ENCODE results near the gene NMT1.

DNA sequence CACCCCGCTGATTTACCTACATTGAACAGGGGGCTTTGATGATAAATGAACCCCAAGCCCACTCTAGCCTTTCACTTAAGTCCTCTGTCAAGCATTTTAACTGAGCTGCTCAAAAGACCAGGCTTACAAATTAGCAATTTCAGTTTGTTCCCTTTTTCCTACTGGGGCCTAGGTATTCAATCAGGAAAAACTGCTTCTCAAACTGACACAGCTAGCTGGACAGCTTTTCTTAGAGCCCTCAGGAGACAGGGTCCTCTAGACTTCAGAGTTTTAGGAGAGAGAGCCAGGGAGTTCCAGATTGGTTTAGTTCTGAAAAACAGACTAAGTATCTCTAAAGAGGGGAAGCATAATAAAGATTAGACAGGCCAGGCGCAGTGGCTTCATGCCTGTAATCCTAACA lies 94.4 kb downstream of the NMT1 start:
- TF ChIP-seq TAF1 (IDR thresholded peaks at IDR 0.05; ENCODE audit: borderline replicate concordance, low read depth, low read length) (no peak), POLR2AphosphoS5 (IDR thresholded peaks at IDR 0.05; ENCODE audit: low read depth, low read length) (no peak), POLR2A (IDR thresholded peaks at IDR 0.05; ENCODE audit: low read depth, low read length) (no peak)
